GM18511 (cell line): ENCODE data around the gene TLE1.
"Not testable (repeated sequence)": the region's sequence is repeated elsewhere in the genome, so short reads cannot be mapped to it uniquely, and the experiment has no call there.

Experiments used
- ATAC-seq: cut with Tn5 transposase; IDR thresholded peaks from one replicate; pipeline ENCODE4 v1.9.1; 2021; ENCODE audit warnings: mild to moderate bottlenecking, moderate library complexity; ENCODE audit not compliant: unreplicated experiment

TLE1 gene

DNA sequence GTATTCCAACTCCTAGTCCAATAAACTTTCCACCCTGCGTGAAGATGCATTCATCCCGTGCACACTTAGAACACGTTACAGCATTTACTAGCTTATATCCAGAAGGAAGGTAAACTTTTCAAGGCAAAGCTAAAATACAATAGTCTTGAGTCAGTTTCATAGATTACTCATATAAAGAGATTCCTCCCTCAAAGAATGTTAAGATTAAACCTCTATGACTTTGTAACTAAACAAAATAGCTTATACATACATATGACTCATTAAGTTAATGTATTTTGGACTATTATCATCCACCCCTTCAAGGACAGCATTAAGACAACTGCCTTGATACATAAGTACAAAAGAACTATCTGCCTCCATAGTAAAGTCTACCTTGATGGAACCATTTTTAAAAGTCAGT, 36.1 kb downstream of the TLE1 start:
- no peak for ATAC-seq

DNA sequence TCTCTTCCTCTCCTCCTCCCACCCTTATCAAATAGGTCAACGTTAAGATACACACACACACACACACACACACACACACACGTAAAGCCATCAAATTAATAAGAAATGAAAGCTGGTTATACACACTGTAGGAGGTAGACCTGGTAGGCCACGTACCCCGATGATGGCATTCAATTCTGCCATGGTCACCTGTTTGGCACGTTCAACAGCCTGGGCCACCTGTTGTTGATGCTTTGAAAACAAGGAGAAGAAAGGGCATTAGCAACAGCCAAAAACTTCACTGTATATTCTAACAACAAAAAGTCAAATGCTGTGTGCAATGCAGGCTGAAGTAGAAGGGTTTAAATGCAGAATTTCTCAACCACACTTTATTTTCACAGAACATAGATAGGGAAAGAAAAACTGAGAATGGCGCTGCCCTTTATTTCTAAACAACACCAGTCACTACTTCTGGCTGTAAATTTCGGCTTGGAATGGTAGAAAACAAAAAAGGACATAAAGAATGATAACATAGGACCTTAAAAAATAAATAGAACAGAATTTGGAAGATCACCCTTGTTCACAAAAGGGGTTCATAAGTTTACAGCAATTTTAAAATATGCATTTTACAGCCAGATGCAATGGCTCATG, 37.2 kb downstream of the TLE1 start:
- no peak for ATAC-seq

DNA sequence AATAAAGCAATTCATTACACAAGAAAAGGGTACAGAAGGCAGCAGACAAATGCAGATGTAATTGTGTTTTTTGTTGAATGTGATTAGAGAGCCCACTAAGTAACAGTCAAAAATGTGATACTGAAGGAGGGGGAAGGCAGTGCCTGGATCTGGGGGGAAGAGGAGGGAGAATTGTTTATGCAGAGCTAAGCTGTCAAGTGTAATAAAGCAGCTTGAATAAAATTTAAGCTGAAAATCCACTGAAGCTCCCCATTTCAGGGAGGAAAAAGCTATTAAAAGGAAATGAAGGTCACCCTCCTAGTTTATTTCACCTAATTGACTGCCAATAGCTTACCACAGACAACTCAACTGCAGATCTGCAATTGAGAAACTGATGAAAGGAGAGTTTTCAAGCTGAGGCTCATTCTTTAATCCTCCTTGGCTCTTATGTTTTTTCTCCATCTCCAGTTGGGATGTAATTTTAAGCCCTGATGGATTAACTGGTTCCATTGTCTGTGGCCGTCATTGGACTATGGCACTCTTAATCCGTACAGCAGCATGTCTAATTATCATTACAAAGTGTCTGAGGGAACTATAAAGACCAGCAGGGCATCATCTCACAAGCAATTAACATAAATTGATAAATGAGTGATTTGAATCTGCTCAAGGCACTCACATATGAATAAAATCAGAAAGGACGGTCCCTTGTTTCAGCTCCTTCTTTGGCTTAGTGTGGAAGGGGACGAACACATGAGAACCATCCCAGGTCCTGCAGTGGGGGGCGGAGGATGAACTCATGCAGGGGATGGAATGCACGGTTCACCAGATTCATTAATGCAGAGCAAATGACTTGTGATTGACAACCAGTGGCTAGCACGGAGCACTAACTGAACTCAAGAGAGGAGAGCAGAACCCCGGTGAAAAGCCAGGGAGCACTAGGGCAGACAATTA, 38.5 kb downstream of the TLE1 start:
- ATAC-seq = no peak

DNA sequence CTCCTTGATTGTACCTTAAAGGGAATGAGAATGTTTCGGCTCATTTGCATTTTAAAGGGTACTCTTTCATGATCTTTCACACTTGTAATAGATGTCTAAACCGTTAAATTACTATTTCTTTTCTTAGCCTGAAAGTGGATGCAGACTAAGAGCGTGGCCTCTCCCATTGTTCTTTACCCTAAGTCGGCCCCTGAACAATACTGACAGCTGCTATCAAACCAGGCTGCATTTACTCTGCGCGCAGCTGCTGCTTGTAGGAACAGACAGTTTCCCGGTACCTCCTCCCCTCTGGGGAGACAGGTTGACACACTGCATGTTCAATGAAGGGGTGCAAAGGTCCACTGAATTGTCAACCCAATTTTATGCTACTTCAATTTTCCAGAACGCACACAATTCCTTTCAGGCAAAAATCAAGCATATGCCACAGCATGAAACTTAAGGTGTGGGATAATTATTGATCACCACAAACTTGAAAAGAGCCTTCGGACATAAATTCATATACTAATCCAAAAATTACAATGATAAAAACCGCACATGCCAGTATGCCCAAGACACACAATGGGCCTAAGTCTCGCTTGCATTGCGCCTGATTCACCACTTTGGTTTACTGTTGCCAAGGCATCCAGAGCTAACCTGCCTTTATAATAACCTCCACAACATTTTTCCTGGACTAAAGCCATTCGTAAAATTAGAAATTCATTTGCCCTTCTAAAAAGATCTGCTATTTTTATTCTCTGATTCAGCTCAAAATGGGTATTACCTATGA, 39.7 kb downstream of the TLE1 start:
- ATAC-seq = no peak

DNA sequence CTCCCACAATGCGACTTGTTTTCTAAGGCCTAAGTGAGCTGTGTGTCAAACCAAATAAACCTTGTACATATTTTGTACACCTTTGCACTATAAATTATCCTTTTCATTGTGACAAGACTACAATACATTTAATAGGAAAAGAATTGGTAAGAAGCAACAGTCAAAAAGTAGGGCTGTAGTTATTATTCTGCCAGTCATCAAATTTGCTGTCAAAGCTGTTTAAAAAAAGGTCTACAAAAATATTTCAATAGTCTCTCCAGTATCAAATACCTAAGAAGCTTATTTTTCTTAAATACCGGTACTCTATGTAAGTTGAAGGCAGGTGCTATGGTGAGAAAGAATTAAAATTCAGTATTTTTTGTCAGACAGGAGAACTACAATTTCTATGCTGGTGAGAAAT, 40.5 kb downstream of the TLE1 start:
- ATAC-seq = no peak

DNA sequence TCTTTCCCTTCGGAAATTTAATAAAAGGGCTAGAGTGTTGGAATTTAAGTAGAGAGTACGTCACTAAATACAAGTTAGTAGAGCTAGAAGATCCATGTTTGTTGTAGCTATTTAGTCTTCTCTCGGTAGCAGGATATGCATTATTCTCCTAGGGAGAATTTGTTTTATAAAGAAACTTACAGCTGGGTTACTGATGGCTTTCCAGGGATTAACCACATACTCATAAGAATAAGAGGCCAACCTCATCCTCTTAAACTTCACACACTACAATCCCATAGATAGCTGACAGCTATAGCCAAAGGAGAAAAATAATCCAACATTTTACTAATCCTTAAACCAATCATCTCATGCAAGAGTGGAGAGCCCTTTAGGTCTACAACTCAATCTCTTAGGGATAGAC, 43.0 kb downstream of the TLE1 start:
- ATAC-seq = no peak

DNA sequence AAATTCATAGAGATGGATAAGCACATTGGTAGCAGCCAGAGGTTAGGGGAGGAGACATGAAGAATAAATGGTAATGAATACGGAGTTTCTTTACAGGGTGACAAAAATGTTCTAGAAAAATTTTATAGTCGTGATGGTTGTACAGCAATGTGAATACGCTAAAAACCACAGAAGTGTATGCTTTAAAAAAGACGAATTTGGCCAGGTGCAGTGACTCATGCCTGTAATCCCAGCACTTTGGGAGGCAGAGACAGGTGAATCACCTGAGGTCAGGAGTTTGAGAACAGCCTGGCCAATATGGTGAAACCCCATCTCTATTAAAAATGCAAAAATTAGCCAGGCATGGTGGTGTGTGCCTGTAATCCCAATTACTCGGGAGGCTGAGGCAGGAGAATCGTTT, 44.8 kb downstream of the TLE1 start:
- not testable (repeated sequence) for ATAC-seq

DNA sequence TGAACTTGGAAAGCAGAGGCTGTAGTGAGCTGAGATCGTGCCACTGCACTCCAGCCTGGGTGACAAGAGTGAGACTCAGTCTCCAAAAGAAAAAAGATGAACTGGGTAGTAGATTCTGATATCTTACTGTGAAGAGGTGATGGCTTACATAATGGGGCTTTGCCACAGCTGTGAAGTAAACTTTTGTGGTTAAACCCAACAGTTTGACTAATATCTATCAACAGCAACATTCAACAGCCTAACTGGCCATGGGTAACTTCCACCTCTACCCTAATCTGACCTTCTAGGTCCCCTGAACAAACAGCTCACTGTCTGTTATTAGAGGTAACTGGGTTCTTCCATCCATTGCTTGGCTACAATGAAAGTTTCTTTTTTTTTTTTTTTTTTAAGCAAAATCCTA, 52.1 kb downstream of the TLE1 start:
- no peak for ATAC-seq

DNA sequence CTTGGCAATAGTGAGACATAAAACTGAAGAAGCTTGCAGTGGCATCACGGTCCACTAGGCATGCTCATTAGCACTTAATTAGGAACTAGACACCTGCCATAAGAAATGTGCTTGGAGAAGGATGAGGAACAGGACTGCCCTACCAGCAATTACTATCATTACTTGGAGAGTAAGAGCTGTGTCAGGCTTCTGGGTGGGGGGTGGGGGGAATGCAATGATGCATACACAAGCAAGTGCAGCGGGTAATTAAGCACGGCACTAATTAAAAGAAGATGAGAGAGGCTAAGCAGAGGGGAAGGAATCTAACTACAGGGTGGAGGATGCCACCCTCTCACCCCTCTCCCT, 53.1 kb downstream of the TLE1 start:
- ATAC-seq = no peak

DNA sequence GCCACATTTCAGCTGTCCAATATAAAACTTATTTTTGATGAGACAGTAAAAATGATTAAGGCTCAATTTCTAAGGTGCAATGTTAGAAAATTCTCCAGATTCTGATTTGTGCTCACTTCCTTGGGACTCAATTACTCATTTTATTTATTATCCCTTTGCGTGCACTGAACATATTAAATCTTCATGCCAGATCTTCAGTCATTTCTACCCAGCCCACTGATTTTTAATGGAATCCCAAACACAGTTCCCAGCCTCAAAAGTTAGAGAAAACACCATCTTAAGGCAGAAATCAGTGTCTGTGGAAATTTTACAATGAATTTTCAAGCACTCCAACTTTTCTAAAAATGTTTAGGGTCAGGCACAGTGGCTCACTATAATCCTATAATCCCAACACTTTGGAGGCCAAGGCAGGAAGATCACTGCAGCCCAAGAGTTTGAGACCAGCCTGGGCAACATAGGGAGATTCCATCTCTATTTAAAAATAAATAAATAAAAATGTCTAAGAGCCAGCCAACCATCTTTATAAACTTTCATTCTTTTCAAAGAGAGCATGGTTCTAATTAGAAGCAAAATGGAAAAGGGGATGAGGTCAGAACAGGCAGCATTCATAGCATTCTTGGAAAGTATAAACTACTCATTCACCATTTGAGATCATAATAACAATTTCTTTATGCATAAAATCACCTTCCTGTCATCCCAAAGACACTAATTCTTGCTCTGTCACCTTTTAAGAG, 53.7 kb downstream of the TLE1 start:
- ATAC-seq = no peak

DNA sequence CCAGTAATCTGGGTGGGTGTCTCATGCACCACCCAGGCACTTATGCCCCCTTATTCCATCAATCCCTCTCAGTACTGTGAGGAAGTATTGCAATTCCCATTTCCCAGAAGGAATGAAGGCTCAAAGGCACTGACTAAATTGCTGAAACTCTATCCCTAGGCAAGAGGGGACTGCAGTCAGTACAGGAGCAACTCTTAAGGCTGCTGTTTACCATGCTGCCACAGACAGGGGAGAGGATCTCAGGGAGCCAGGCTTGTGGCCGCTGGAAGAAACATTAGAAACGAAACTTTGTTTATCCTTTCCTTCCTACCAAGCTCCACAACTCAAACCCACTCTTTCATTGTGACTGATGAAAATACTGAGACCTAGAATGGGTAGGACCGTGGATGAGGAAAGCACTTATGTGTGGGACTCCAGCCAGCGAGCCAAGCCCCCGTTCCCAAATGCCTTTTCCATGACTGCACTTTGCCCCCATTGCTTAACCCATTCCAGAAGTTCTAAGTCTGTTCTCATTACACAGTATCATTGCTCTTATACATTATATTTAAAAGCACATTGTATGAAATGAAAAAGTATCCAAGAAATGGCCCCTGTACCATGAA, 54.3 kb downstream of the TLE1 start:
- ATAC-seq = no peak

DNA sequence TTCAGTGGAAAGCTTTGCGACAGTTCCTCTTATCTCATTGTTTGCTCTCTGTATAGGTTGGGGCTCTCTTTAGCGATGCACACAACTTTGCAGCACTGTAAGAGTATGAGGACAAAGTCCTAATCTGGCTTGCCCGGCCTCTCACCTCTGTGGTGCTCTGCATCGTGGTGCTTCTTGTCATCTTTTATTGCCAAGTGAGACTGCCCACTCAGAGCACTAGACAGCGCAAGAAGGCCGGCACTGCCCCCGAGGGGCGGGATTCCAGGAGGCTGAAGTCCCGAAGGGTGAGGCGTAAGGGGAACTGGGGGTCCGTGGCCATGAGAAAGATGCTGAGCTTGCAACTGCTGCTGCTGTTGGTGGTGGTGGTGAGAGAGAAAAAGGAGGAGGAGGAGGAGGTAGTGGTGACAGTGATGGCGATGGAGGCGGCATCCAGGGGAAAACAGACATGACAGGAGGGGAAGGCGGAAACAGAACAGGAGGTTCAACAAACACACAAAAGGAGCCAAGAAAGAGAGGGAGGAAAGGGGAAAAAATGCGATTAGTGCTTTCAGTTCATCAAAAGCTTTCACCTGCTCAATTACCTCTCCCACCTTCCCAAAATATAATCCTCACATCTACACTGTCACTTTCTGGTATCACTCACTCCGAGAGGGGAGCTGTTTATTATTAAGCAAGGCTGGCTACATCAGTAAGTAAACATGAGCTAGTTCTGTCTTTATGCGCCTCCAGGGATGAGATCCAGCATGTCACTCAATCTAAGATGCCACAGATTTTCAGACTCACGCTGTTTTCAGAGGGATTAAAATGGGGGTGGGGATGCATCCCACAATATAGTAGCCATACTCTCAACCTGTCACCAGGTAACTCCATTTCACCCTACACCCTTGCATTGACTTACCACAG, 55.1 kb downstream of the TLE1 start:
- no peak for ATAC-seq

DNA sequence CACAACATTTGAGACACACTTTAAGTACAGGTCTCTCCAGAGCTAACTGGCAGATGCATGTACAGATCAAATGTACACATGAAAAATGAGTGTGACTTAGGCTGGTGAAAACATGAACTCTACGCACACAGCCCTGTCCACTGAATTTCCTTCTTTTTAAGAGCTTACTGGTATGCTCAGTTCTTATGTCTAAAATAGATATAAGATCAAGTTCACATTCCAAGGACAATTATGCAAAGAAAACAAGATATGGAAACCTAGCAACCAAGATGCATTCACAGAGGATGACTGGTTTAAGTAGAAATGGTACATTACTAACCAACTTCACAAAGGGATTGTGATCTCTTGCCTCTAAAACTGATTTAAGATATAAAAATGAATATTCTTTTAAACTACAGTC, 56.7 kb downstream of the TLE1 start:
- ATAC-seq = no peak

DNA sequence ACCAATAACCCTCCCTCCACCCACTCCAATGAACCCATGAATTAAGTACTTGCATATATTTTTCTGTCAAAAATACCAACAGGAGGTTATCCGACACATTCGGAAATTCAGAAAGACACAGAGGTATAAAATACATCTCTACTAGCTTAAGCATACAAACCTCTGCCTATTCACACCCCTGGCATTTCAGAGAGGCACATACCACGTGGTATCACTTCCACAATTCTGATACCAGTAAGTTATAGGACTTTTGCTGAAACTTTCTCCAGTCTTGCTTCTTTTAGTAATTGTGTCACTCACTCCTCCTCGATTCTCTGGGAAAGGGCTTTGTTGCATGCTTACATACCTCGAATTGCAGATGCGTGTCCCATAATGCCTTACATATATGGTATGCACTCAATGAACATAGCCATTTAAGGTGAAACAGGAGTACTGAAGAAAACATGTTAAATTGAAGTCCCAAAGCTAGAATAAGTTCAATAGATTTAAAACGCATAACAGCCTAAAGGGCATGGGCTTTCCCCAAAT, 58.1 kb downstream of the TLE1 start:
- no peak for ATAC-seq

DNA sequence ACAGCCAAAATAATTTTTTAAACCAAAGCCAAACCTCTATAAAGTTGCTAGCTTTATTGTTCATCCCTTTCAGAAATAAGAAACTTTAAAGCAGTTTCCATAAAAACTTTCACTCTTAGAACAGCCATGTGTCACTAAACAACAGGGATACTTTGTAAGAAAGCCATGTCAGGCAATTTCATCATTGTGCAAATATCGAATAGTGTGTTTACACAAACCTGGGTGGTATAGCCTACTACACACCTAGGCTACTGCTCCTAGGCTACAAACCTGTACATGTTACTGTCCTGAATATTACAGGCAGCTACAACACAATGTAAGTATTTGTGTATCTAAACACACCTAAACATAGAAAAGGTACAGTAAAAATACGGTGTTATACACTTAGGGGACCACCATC, 59.9 kb downstream of the TLE1 start:
- ATAC-seq = no peak

DNA sequence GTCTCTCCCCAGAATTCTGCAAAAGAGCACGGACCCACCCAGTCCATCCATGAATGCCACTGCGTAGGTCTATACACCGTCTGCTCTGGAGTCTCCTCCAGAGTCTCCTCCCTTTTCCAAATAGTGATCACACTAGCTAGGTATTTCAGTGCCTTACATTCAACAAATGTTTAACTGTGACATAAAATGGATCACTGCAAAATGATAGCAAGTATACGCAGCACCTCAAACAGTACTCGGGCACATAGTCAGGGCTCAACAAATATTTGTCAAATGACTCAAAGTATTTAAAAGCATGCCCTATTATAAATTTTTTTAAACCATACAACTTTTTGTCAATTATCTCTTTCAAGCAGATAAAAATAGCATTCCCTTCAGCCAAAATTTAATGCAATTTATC, 60.5 kb downstream of the TLE1 start:
- no peak for ATAC-seq

DNA sequence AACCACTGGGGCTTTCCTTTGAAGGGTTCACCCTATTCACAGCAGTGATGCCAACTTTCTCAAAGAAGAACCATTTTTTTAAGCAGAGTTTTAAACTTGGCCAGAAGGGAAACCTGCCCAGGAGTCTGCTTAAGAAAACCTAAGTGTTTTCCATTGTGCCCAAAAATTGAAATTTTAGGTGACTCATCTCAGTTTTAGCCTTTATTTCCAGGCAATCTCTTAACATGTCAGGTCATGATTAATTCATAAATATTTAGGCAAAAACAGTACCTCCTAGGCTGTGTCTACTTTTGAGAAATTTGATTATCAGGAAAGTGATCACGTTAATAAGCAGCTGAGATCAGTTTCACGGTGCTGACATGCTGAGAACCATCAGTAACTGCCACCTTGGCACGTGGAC, 61.9 kb downstream of the TLE1 start:
- ATAC-seq = no peak

DNA sequence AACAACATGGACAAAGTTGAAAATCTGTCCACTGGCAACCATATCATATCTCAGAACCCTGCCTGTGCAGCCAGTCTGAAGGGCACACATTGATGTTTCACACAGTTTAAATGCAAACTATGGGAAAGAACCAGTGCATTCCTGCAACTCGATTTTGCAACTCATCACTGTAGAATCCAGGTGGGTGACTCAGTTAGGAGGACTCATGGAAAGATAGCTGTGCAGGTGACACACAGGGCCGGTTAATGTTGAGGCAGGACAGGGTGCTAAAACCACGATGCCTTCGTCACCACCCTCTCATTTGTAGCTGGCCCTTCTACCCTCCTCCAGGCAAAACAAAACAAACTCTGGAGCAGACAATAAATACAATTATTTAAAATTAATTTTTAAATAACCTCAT, 62.8 kb downstream of the TLE1 start:
- no peak for ATAC-seq

DNA sequence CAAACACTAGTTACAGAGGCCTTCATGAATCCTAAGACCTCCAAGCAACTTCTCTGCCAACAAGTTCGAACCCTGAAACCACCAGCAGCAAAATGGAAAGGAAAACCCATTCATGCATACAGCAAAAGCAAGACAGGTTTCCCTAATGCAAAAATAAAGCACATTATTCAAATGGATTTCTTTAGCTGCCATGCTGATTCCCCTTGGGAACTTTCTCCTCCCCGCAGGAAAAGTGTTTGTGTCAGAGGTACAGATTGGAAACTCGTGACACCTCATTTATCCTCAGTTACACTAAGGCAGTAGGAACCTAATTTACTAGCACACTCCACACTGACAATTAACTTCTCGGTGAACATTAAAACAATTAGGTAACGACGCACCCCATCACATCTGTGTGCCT, 63.4 kb downstream of the TLE1 start:
- ATAC-seq = no peak

DNA sequence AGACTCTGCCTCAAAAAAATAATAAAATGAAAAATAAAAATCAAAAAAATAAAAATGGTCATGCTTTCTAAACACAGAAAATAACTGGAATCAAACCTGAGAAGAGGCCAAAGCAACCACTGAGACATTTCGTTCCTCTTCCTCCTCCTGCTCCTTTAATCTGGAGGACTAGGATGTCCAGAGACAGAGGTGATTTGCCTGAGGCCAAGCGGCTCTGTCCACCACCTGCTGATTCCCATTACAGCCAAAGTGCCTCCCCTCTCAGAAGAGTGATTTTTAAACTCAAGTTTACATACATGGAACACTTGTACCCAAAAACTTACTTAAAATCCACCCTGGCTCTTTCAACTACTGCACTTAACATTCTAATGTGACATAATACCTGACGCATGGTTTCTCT, 65.6 kb downstream of the TLE1 start:
- no peak for ATAC-seq
